ENCODE data around the gene MAPK11. TPM values are rescaled to one million over a fixed set of nuclear protein-coding genes. Genes with fewer than 3 reads are reported as not detected.
A peak's percentile ranks its signal among the peaks of the same experiment; 100 is the strongest.

MAPK11 gene
- total RNA-seq, 1 experiment from 2014 or later = 18.0 TPM

GRCh38 chr22:50262973-50263617, 7.1 kb downstream of the MAPK11 start:
- DNase-seq (ENCODE audit: low read depth) = no peak

- DNase-seq (ENCODE audit: low read depth) = peak; percentile 44
Observed at GRCh38 chr22:50262460-50262911, 7.7 kb downstream of the MAPK11 start.

GRCh38 chr22:50261615-50262459, 8.3 kb downstream of the MAPK11 start, which contains the start of gene MAPK12:
Gene MAPK12, minus strand, starts transcription at chr22:50261683. Its CDS starts 174 bp downstream, at chr22:50261509.
- DNase-seq (ENCODE audit: low read depth) = no peak

GRCh38 chr22:50260801-50261614, 9.2 kb downstream of the MAPK11 start:
- DNase-seq (ENCODE audit: low read depth) = peak; percentile 42

GRCh38 chr22:50260434-50260800, 9.8 kb downstream of the MAPK11 start:
- DNase-seq (ENCODE audit: low read depth) = no peak

- no peak for DNase-seq (ENCODE audit: low read depth)
Observed at GRCh38 chr22:50259302-50259701, 10.9 kb downstream of the MAPK11 start.

- DNase-seq (ENCODE audit: low read depth) = no peak
Observed at GRCh38 chr22:50258361-50259292, 11.6 kb downstream of the MAPK11 start.

- no peak for DNase-seq (ENCODE audit: low read depth)
Observed at GRCh38 chr22:50257451-50258360, 12.5 kb downstream of the MAPK11 start.

GRCh38 chr22:50257041-50257440, 13.1 kb downstream of the MAPK11 start:
- DNase-seq (ENCODE audit: low read depth) = no peak

- no peak for DNase-seq (ENCODE audit: low read depth)
Observed at GRCh38 chr22:50256258-50256862, 13.8 kb downstream of the MAPK11 start.

- no peak for DNase-seq (ENCODE audit: low read depth)
Observed at GRCh38 chr22:50255607-50256006, 14.6 kb downstream of the MAPK11 start.

GRCh38 chr22:50255099-50255498, 15.1 kb downstream of the MAPK11 start:
- DNase-seq (ENCODE audit: low read depth) = no peak

GRCh38 chr22:50253941-50254340, 16.2 kb downstream of the MAPK11 start:
- DNase-seq (ENCODE audit: low read depth) = no peak

- no peak for DNase-seq (ENCODE audit: low read depth)
Observed at GRCh38 chr22:50253046-50253915, 16.9 kb downstream of the MAPK11 start.

GRCh38 chr22:50252082-50253045, 17.8 kb downstream of the MAPK11 start:
- peak; percentile 72 for DNase-seq (ENCODE audit: low read depth)

GRCh38 chr22:50251477-50252081, 18.6 kb downstream of the MAPK11 start:
- DNase-seq (ENCODE audit: low read depth) = no peak

All from HT1080 (cell line).